GM20431 (cell line): ENCODE results near the gene HMGCS2.

Experiments
- in situ Hi-C: fragments of 300-500 bp; cut with MseI, MboI; formaldehyde crosslinking; loops from one replicate; pipeline ENCODE4 v1.15.0; 2020; ENCODE audit warnings: low sequenced_read_pairs; ENCODE audit not compliant: unreplicated experiment

Gene HMGCS2

DNA sequence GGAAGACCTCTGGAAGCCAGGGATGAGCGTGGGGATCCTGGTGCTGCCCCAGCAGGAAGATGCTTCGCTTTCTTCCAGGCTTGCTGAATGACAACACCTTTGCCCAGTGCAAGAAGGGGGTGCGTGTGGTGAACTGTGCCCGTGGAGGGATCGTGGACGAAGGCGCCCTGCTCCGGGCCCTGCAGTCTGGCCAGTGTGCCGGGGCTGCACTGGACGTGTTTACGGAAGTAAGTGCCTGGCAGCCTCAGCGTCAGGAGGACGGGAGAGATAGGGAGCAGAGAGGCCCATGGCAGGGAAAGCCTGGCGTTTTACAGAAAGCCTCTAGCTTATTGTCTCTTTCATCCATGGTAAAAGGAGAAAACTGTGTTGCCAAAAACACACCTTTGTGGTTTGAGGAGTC lies 33.5 kb downstream of the HMGCS2 start:
- in situ Hi-C loops, result no loop called here

DNA sequence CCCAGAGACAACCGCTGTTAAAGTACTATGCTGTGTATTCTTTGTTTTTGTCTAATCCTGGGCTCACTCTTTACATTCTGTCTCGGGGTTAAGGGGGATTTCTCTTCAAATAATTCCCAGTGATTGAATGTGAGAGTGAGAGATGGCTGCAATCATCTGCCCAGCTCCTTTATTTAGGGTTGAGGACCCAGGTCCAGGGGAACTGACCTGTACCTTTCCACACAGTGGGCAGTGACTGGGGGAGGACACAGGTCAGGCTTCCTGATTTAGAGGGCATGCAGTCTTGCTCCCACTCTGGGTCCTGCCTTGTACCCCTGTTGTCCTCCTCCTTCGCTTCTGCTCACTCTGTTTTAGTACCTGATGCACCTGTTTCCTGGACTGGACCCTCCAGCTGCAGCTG lies 35.0 kb downstream of the HMGCS2 start:
- in situ Hi-C loops, result no loop called here

DNA sequence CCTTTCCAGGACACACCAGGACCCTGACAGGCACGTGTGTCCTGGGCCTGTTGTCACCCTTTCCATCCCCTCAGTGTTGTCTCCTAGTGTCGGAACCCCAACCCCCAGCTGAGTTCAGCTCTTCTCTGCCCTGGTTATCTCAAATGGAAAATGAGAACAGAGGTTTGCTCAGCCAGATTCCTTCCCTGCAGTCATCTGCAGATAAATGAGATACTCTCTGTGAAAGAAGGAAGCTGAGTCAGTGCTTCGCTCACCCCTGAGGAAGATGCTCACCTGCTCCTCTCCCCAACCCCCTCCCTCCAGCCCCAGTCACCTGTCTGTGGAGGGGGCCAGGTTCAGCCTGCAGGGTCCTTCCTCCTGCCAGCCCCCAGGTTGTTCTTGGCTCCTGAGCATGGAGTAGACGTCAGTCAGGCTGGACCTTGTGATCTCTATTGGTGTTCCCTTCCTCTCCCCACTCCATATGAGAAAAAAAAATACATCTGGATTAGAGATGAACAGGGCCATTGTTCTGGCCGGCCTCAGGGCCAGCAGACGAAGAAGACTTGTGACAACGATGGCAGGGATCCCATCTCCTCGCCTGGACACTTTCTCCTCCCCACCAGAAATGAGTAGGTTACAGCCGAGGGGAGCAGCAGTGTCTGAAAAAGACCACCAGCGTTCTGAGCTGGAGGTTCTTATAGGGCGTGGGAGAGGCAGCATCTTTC lies 36.1 kb downstream of the HMGCS2 start:
- in situ Hi-C loops, result no loop called here

DNA sequence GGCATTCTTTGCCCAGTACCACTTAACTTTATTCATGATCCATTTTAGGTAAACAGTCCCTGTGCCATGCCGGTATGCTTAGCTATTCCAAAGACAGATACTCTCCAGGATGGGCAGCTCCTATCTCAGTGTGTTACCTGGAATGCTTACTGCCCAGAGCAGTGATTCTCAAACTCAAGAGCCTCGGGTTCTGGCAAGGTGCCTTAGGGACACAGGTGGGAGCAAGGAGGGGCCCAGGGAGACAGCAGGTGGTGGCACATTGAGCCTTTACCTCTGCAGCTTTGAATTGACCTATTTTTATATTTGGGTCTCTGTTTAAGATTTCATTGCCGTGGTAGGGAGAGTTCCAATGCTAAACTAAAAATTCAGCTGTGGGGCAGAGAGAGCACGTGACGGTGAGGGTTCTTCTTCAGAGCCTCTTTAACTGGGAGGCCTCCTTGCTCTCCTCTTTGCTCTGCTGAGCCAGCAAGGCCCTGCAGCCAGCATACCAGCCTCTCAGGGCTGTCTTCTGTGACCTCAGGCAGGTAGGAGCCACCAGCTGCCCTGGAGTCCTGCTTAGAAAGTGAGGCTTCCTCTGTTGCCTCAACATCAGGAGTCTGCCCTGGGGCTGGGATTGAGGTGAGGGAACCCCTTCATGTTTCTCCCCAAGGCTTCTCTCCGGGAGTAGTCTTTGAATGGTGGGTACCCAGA lies 36.8 kb downstream of the HMGCS2 start:
- in situ Hi-C loops, result no loop called here

DNA sequence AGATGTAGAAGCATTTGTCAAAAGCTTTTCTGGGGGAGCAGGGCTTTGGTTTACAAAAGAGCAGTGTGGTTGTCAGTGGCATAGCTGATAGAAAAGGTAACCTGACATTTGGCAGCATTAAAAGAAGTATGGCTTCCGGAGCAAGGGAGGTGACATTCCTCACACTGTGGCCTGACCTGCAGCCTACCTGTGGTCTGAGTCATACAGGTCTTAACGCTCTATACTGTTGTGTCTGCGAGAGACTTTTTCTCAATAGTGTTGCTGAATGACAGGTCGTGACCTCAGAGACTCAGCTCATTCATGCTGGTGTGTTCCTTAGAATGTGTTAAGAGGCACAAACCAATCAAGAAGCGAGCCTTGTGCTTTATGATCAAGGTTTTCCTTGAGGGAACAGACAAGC lies 37.6 kb downstream of the HMGCS2 start:
- in situ Hi-C loops, result no loop called here

DNA sequence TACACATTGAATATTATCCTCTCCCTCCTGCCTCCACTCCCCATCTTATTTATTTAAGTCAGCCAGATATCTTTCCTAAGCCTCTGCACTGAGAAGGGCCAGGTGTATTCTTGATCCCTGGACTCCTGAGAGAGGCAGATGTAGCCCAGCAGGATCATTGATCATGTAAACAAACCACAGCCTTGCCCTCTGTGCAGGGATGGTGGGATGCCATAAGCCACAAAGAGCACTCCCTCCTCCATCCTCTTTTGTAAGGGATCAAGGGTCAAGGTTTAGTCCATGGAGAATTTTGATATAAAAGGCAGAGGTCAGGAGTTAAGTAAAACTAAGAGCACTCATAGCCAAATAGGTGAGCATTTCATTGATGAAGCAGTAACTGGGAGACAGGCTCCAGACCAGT lies 39.7 kb downstream of the HMGCS2 start:
- in situ Hi-C loops, result no loop called here

DNA sequence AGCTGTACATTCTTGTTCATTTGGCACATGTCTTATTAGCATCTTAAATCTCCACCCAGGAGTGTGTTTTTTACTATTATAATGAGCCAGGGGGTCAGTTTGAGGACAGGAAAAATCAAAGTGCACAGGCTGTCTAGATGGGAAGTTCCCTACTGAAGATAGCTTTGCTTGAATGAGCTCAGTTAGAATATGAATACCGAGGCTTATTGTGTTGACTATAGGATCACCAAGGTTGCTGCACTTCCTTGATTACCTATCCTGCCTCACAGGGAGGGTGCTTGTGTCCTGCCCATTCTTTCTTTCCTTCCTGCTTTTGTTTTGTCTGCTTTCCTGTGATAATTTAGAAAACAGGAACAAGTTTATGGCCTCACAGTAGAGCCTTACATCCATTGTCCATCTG lies 40.7 kb downstream of the HMGCS2 start:
- in situ Hi-C loops, result no loop called here

DNA sequence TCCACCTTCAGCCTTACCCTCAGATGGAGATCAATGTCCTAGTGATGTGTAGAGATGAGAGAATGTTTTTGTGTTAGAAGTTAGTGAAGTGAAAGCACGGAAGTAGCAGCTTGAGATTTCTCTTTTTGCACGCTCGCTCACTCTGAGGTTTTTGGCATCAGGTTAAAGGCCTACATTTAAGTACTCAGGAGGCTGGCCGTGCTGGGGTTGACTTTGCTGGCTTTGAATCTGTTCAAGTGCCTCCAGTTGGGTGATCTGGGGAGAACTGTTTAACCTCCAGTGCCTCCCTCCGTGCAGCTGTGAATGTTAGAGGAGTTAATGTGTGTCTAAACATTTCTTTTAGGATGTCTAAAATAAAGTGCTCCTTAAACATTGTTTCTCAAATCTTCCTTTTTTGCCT lies 43.1 kb downstream of the HMGCS2 start:
- in situ Hi-C loops, result no loop called here

DNA sequence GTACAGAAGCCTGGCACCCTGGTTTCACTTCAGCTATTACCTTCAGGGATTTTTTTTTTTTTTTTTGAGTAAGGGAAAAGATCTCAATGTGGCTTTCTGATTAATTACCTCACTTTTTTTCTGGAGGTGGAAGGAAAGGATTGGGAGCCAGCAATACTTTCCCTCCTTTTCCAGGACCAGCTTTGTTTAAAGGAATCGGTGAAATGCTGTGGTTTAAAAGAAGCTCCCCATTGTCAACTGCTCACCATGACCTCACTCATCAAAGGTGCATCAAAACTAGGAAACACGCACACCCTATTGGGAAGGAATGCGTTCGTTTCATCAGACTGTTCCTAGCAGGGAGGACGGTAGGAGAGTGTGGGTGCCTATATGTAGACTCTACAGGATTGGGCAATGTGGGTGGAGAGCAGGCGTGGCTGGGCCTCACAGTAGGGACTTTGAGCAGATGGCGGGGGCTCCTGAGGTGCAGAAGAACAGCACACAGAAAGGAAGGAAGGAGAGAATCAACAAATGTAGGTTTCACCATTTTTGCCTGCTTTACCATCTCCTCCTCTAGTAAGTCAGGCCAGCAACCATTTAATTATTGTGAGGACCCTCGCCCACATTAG lies 44.0 kb downstream of the HMGCS2 start:
- in situ Hi-C loops, result no loop called here

DNA sequence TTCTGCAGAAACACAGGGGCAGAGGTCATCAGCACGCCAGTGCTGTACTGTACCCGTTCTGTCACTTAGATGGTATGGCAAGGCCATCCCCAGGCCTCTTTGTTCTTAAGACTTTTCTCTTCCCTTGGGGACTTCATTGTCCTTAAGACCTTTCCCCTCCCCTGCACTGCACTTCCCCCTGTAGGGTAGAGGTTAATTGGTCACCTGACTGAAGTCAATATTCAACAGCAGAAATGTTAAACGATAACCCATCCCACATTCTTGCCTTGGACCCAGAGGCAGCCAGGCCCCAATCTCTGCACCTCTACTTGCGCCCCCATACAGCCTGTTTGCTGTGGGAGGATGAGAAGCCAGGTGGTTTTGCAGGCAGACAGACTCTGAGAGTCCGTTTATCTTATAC lies 46.8 kb downstream of the HMGCS2 start:
- in situ Hi-C loops, result no loop called here

DNA sequence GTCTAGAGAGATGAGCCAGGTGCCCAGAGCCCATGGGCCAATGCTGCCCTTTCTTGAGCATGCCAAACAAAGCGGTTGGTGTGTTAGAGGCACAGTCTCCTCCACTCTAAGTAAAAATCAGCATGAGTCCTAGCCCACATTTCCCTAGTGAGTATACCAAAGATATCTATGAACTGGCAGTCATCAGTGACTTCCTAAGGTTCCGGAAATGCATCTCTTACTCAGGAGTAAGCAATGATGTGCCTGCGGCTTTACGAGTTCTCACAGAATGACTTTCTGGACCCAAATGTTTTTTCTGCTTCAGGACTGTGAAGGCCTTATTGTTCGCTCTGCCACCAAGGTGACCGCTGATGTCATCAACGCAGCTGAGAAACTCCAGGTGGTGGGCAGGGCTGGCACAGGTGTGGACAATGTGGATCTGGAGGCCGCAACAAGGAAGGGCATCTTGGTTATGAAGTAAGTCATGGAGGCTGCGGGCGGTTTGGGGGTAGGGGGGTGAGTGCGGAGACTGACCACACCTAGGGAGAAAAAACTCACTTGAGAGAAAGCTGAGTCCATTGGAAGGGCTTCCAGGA lies 47.8 kb downstream of the HMGCS2 start:
- in situ Hi-C loops, result no loop called here

DNA sequence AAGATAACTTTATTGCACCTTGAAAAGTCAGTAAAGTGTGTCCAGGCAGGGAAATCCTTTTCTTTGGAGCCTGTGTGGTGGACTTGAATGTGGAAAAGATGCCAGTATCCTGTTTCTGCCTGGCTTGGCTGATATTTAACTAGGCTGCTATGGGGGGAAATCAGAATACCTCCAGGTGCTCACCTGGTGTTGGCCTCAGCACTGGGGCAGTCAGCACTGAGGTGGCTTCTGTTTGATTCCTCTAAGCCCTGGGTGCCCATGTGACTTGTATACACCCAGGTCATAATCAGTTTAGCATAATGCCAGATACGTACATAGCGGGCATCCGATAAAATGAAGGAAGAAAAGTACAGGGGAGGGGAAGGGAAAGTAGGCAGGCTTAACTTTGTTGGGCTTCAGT lies 49.7 kb downstream of the HMGCS2 start:
- in situ Hi-C loops, result no loop called here

DNA sequence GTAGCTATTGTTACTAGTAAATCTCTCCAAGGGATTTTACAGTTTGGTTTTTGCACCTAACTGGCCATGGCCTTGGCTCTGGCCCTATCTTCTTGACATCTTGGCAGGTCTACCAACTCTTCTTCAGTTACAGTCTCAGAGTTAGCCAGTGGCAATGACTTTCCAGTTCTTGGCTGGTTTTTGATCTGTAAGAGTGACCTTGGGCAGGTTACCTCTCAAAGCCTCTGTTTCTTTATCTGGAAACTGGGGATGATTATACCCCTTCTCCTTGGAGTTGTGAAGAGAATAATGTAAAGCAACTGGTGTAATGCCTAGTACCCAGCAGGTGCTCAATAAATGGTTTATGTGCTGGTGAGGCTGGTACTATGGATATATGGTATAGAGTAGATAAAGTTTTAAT lies 50.3 kb downstream of the HMGCS2 start:
- in situ Hi-C loops, result no loop called here

DNA sequence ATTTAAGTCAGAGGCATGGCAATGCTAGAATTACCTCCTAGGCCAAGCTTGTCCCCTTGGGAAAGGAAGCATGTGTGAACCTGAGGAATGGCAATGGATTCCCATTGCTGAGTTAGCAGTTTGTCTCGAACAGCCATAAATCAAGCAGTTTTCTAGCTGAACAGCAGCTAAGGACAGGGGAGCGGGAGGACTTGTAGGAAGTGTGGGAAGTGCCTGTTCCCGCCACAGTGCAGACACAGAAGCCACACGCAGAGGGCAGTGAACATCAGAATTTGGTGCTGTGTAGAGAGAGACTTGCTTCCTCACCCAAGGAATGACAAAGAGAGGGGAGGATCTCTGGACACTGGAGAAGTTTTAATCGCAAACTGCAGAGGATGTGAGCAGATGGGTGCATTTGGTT lies 53.2 kb downstream of the HMGCS2 start:
- in situ Hi-C loops, result no loop called here

DNA sequence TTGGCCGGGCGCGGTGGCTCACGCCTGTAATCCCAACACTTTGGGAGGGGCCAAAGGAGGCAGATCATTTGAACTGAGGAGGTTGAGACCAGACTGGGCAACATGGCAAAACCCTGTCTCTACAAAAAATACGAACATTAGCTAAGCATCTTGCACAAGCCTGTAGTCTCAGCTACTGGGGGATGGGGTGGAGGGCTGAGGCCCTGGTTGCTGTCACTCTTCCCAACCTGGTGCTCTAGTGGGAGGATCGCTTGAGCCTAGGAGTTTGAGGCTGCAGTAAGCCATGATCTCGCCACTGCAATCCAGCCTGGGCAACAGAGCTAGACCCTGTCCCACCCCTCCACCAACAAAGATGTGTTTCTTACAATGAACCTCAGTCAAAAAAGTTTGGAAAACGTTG lies 54.1 kb downstream of the HMGCS2 start:
- in situ Hi-C loops, result no loop called here

DNA sequence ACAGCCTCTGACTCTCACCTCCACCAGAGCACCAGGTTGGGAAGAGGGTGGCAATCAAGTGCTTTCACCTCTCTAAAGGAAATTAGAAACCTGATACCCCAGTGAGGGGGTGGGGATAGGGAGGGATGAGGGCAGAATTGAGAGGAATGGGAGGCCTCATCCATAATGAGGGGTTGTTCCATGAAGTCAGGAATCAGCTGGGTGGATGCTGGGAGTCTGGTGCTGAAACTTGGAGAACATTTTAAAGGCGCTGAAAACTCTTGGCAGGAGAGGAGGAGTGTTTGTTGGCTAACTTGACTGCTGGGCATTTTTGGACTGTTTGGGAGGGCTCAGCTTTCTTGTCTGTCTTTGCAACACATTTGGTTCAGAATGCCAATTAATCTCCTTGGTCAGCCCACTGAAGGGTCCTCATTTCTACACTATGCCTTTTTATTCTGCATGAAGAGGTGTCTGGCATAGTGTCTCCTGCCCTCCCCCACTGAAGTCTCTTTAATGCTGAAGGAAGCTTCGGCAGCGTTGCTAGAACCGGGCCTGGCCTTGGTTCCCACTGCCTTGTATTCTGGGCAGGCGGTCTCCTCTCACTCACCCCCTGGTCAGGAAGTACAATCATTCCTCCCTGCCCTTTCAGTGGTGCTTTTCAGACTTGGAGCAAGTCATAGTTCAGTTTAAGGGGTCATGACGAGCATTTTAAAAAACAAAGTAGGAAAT lies 54.8 kb downstream of the HMGCS2 start:
- in situ Hi-C loops, result no loop called here

DNA sequence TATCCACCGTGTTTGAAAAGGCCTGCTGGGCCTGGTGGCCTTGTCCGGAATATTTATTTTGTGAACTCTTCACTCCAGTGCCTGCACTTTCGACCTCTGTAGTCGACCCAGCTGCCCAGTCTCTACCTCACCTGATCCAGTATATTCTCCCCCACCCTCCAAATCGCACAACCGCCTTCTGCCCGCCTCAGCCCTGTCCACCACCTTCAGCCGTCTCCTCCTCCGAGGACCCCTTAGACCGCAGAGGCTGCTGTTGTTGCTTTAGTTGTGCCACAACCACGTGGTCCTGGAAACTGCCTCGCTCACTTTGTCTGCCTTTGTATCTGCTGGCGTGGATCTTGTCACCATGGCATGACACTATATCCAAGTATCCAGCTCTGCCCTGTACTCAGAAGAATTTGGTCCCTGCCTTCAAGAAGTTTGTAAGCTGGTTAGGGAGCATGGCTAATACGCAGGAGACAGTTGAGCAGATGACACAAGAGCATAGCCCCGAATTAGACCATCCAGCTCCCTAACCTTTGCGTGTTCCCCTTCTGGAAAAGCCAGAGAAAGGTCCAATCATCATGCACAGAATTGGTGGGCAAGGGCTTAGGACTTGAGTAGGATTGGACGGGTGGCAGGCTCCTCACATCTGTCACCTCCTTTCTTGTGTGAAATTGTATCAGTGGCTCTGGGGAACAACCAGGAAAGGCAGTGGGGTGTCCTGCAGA lies 55.5 kb downstream of the HMGCS2 start:
- in situ Hi-C loops, result no loop called here

DNA sequence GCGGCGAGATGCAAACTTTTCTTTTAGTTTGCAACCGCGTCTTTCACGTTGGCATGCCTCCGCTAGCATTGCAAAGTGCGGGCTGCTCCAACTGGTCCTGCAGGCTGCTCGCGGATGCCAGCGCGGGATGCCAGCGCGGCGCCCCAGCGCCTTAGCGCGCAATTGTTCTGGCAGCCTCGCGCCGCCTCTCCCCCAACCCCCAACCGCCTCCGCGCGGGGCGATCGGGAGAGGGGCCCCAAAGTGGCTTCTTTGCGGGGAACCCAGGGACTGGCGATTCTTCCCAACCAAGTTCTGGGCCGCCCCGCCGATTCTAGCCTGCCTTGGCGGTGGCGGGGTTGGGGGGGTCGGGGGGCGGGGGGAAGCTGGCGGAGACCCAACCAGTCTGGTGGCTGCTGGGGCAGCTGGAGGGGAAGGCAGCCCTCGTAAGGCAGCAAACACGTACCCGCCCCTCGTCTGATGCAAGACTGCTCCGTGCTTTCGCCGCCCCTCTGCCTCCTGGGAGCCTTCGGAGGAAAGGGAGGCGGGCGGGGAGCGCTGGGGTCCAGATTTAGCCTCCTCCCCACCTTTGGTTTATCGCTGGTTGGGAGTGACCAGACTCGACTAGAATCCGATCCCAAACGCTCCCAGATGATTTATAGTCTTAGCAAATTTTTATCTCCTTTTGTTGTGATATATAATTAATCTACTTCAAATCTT lies 56.2 kb downstream of the HMGCS2 start:
- in situ Hi-C loops, result no loop called here

DNA sequence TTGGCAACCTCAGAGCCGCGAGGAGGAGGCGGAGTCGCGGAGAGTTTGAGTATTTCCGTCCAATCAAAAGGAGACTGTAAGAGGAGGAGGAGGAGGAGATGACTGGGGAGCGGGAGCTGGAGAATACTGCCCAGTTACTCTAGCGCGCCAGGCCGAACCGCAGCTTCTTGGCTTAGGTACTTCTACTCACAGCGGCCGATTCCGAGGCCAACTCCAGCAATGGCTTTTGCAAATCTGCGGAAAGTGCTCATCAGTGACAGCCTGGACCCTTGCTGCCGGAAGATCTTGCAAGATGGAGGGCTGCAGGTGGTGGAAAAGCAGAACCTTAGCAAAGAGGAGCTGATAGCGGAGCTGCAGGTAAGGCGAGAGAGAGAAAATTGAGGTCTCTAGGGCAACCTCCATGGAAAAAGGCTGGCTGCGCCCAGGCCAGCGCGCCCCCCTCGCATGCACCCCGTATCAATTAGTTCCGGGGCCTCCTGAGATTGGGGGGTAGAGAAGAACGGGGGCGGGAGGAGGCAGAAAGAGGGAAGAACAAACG lies 56.8 kb downstream of the HMGCS2 start, which contains the start of gene PHGDH:
Gene PHGDH (plus strand): TSS at position 131 of the 538 bp plus-strand sequence. CDS start 89 bp downstream, at position 220.
- in situ Hi-C loops, result no loop called here
